Measurements from ENCODE around the gene AGBL1.

DNA sequence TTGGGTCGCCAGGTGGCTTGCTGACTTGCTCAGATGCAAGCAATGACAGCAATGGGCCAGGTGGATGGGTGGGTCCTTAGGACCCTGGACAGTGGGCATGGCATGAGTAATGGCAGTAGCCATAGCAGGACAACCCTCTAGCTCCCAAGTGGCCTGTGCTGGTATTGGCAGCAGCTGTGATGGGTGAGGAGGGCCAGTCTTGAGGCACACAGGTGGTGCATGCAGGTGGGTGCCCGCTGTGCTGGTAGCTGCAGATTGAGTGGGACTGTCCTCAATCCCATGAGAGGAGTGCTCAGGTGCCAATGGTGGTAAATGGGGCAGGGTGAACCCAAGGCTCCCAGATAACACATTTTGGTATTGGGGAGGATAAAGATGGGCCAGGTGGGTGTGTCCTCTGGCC is 24.2 kb downstream of the AGBL1 start:
- TF ChIP-seq, protein P1, sequence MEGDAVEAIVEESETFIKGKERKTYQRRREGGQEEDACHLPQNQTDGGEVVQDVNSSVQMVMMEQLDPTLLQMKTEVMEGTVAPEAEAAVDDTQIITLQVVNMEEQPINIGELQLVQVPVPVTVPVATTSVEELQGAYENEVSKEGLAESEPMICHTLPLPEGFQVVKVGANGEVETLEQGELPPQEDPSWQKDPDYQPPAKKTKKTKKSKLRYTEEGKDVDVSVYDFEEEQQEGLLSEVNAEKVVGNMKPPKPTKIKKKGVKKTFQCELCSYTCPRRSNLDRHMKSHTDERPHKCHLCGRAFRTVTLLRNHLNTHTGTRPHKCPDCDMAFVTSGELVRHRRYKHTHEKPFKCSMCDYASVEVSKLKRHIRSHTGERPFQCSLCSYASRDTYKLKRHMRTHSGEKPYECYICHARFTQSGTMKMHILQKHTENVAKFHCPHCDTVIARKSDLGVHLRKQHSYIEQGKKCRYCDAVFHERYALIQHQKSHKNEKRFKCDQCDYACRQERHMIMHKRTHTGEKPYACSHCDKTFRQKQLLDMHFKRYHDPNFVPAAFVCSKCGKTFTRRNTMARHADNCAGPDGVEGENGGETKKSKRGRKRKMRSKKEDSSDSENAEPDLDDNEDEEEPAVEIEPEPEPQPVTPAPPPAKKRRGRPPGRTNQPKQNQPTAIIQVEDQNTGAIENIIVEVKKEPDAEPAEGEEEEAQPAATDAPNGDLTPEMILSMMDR (optimal IDR thresholded peaks at IDR 0.05 in 1 of 3, IDR thresholded peaks at IDR 0.05 in 1 of 3, conservative IDR thresholded peaks at IDR 0.05 in 1 of 3; ENCODE audit: extremely low read depth in 1 of 3, insufficient read depth in 2 of 3, low read length in 3 of 3) = no peak
- TF ChIP-seq EZH2 (IDR thresholded peaks at IDR 0.05; ENCODE audit: low read length) = no peak
